ENCODE results near the gene PPP4R3B. TPM values are rescaled to one million over a fixed set of nuclear protein-coding genes. Genes with fewer than 3 reads are reported as not detected.

PPP4R3B gene
- total RNA-seq, 2 experiments from 2014 or later = 42.3 to 68.4 TPM

- Histone ChIP-seq H3K27ac (ENCODE audit: low read depth, low read length, poor library complexity, severe bottlenecking) (no peak overlapping the region), H4K20me1 (ENCODE audit: insufficient read depth, low read length) (peaks cover 12% of the 10 kb centered on the region), H2AFZ (ENCODE audit: low read length) (no peak overlapping the region), H3K4me2 (ENCODE audit: low read length) (no peak overlapping the region), H3K9me3 (ENCODE audit: low read length) (no peaks in the 10 kb centered on the region), H3K4me1 (ENCODE audit: insufficient read depth, low read length, poor library complexity, severe bottlenecking) (no peaks in the 10 kb centered on the region), H3K36me3 (ENCODE audit: insufficient read depth, low read length) (peaks cover 45% of the 10 kb centered on the region), H3K79me2 (ENCODE audit: insufficient read depth, low read depth, low read length) (peaks cover 80% of the 10 kb centered on the region), H3K4me3 (ENCODE audit: low read depth, low read length, poor library complexity, severe bottlenecking) (no peak overlapping the region), H3K9me2 (ENCODE audit: insufficient read depth, low read length) (no peaks in the 10 kb centered on the region)
- POLR2A ChIA-PET = interaction anchor here (0.6 to 1.0 kb wide), 3 partner anchors 8 to 432 kb away, joined by 3 to 6 read pairs (median 3); no protein-coding TSS in a partner anchor
- TF ChIP-seq CTCF (conservative IDR thresholded peaks at IDR 0.05; ENCODE audit: low read length) (no peak), EZH2phosphoT487 (IDR thresholded peaks at IDR 0.05; ENCODE audit: borderline replicate concordance, low read depth, low read length) (no peak)
- no peak for DNase-seq (ENCODE audit: low spot score)
- CTCF ChIA-PET (ENCODE audit: unreplicated experiment) = no interaction called here
- BruUV-seq (replicated peaks) = no TSS peak
- intact Hi-C loops (cut with micrococcal nuclease; ENCODE audit: unreplicated experiment) = no loop called here
These were observed 8.1 kb downstream of the PPP4R3B start for GRCh38 chr2:55609193-55609794.

- Histone ChIP-seq H4K20me1 (ENCODE audit: insufficient read depth, low read length) (peaks cover 11% of the 10 kb centered on the region; the same call in 1 of the 2 replicates), H3K9me2 (ENCODE audit: insufficient read depth, low read length) (no peaks in the 10 kb centered on the region), H3K9me3 (ENCODE audit: low read length) (no peaks in the 10 kb centered on the region), H3K27ac (ENCODE audit: low read depth, low read length, poor library complexity, severe bottlenecking) (no peak overlapping the region), H2AFZ (ENCODE audit: low read length) (no peak overlapping the region), H3K4me3 (ENCODE audit: low read depth, low read length, poor library complexity, severe bottlenecking) (no peak overlapping the region), H3K36me3 (ENCODE audit: insufficient read depth, low read length) (peaks cover 43% of the 10 kb centered on the region), H3K4me1 (ENCODE audit: insufficient read depth, low read length, poor library complexity, severe bottlenecking) (no peaks in the 10 kb centered on the region), H3K4me2 (ENCODE audit: low read length) (no peak overlapping the region), H3K79me2 (ENCODE audit: insufficient read depth, low read depth, low read length) (peaks cover 75% of the 10 kb centered on the region)
- BruUV-seq (replicated peaks) = no TSS peak
- ChIA-PET POLR2A (no interaction called here), CTCF (ENCODE audit: unreplicated experiment) (no interaction called here)
- intact Hi-C loops (cut with micrococcal nuclease; ENCODE audit: unreplicated experiment) = no loop called here
- DNase-seq (ENCODE audit: low spot score) = no peak
- TF ChIP-seq EZH2phosphoT487 (IDR thresholded peaks at IDR 0.05; ENCODE audit: borderline replicate concordance, low read depth, low read length) (no peak), CTCF (conservative IDR thresholded peaks at IDR 0.05; ENCODE audit: low read length) (no peak)
These were observed 9.7 kb downstream of the PPP4R3B start for GRCh38 chr2:55607717-55608116.

- intact Hi-C loops (cut with micrococcal nuclease; ENCODE audit: unreplicated experiment) = no loop called here
- peaks cover 45% of the 10 kb centered on the region for H3K36me3 ChIP-seq (ENCODE audit: insufficient read depth, low read length)
- no peaks in the 10 kb centered on the region for H4K20me1 ChIP-seq (ENCODE audit: insufficient read depth, low read length)
- no TSS peak for BruUV-seq (replicated peaks)
- ChIA-PET POLR2A (interaction anchor here (1.3 to 1.5 kb wide), 2 partner anchors 12 to 85 kb away, joined by 3 to 4 read pairs; partner anchors contain the start of gene CFAP36), CTCF (ENCODE audit: unreplicated experiment) (no interaction called here)
- no peak overlapping the region for H3K27ac ChIP-seq (ENCODE audit: low read depth, low read length, poor library complexity, severe bottlenecking)
- H3K4me3 ChIP-seq (ENCODE audit: low read depth, low read length, poor library complexity, severe bottlenecking) = no peak overlapping the region
- H3K9me2 ChIP-seq (ENCODE audit: insufficient read depth, low read length) = no peaks in the 10 kb centered on the region
- no peak overlapping the region for H2AFZ ChIP-seq (ENCODE audit: low read length)
- H3K9me3 ChIP-seq (ENCODE audit: low read length) = no peaks in the 10 kb centered on the region
- H3K79me2 ChIP-seq (ENCODE audit: insufficient read depth, low read depth, low read length) = peaks cover 48% of the 10 kb centered on the region
- no peak overlapping the region for H3K4me2 ChIP-seq (ENCODE audit: low read length)
- TF ChIP-seq EZH2phosphoT487 (IDR thresholded peaks at IDR 0.05; ENCODE audit: borderline replicate concordance, low read depth, low read length) (no peak), CTCF (conservative IDR thresholded peaks at IDR 0.05; ENCODE audit: low read length) (no peak)
- DNase-seq (ENCODE audit: low spot score) = no peak
- H3K4me1 ChIP-seq (ENCODE audit: insufficient read depth, low read length, poor library complexity, severe bottlenecking) = no peaks in the 10 kb centered on the region
These were observed 13.3 kb downstream of the PPP4R3B start for GRCh38 chr2:55604027-55604565.

All from OCI-LY7 (cell line).